NCI-H446 treated with DMSO at 0.1 percent for 48 hours (cell line): ENCODE data around the gene MED10.

Experiments
- DNase-seq: peaks from one replicate; lab custom pipeline; 2025; lab: John Stamatoyannopoulos, UW

MED10 gene

DNA sequence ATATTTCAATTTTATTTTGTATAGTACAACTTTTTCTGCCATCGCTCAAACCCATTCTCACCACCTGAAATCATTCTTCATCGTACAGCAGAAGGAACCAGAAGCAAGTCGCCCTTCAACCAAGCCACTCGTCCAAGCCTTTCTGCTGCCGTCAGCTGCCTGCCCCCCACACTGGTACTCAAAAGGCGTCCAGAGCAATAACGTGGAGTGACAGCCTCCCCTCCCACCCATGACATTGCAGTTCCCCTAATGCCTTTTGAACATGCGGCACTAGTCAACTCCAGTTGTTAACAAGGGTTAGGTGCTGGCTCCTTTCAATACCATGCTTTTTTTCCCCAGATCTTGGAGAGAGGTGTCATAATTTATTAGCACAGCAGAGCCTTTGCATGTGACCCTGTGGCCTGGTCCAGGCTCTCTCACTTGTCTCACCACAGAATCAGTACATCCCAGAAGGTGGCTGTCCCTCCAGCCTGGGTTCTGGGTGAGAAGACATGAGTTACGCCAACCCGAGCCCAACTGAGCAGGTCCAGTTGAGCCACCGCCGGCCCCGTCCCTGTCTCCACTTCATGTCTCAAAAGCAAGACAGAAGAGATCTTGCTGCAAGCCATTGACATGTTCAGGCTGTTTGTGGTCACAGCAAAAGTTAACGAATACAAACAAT lies 20.4 kb upstream of the MED10 start:
- DNase-seq, result no peak

DNA sequence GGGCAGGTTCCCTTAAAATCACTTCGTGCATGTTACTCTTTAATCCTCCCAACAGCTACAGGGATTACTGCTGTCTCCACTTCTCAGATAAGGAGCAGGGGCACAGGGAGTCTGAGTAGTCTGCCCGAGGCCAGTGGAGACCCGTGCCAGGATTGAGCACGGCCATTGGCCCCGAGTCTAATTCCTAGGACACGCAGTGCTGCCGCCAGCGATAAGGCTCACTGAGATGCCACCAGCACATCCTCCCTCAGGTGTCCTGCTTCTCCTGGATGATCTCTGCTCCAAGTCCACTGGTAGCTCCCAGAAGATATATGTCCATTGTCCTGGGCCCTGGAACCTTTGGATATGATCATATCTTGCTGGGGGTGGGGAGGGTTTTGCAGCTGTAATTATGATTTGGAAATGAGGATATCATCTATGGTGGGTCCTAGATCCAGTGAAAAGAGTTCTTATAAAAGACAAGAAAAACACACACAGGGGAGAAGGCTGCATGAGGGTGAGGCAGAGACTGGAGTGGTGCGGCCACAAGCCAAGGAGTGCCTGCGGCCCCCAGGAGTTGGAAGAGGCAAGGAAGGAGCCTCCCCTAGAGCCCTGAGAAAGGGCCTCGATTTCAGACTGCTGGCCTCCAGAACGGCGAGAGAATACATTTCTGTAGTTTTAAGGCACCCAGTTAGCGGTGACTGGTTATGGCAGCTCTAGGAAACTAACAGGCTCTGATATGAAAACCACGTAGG lies 19.4 kb upstream of the MED10 start:
- no peak for DNase-seq

- no peak for DNase-seq
Observed at GRCh38 chr5:6396836-6397535, 18.6 kb upstream of the MED10 start.

DNA sequence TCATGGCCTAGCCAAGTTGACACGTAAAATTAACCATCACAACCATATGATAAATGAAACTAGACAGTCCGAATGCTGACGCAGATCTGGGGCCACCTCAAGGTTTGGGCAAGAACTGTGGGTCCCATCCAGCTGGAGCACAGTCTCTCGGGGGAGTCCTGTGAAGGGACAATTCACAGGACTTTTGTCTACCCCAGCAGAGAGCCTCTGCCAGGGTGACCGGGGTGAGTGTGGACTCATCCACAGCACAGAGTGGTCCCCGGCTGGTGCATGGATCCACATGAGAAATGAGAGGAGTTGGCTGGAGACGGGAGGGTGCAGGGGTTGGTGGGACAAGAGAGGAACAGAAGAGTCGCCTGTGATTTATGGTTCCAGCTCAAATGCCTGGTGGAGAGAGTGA lies 17.7 kb upstream of the MED10 start:
- DNase-seq, result no peak

- no peak for DNase-seq
Observed at GRCh38 chr5:6395621-6396020, 17.3 kb upstream of the MED10 start.

DNA sequence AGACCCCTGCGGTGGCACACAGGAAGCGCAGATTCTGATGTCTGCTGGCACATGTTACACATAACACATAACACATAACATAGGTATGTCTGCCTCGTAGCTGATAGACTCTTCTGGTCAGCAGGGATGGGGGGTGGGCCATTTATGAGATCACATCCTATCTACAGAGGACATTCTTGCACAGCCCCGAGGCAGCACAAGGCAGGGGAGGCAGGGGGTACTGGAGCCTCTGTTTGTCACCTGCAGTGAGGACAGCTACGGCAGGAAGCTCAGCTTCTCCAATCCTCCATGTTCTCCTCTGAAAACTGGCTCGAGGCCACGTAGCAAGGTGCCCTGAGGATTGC lies 16.7 kb upstream of the MED10 start:
- DNase-seq, result no peak

- DNase-seq, result no peak
Observed at GRCh38 chr5:6394429-6395101, 16.2 kb upstream of the MED10 start.

DNA sequence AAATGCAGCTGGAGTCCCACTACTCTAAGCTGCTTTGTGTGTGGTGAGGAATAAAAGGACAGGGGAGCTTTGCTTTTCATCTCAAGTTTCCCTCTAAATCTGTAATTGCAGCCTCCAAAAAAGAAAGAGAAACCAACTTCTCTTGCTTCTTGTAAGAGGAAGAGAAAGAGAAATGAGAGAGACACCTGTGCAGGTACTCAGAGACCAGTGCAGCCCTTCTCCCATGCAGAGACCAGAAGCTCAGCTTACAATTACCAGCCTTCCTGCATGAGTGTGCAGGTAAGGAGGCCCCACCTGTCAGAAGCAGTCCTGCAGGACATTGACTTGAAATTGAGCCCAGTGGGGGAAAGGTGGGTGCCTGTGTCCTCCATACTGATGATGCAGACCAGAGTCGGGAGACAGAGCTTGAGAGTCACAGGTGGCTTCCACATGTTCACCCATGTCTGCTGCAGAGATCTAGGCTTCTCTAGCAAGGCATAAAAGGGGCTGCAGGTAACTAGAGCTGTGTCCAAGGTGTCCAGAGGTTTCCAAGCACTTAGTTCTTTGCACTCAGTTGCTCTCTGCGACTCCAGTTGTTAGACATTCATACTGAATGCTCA lies 15.3 kb upstream of the MED10 start:
- no peak for DNase-seq

DNA sequence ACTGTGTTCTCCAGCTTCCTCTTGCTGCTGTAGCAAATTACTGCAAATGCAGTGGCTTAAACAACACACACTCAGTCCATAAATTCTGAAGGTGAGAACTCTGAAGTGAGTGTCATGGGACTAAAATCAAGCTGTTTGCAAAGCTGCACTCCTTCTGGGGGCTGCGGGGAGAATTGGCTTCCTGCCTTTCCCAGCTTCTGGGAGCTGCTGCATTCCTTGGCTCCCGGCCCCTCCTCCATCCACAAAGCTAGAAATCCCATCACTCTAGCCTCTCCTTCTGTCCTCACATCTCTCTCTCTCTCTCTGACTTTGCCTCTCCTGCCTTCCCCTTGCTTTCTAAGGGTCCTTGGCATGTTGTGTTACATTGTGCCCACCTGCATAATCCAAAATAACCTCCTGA lies 14.2 kb upstream of the MED10 start:
- DNase-seq, result no peak

DNA sequence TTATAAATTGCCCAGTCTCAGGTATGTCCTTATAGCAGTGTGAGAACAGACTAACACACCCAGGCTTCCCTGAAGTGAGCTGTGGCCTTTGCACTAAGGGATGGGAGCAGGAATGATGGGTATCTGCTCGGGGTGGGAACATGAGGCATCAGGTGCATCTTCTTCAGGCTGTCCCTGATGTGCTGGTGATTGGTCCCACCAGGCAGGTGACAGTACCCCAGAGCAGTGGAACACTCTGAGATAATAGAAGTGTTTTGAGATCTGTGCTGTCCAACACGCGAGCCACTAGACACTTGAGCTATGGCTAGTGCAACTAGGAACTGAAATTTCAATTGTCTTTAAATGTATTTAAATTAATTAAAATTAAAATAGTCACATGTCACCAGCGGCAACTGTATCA lies 12.8 kb upstream of the MED10 start:
- no peak for DNase-seq

DNA sequence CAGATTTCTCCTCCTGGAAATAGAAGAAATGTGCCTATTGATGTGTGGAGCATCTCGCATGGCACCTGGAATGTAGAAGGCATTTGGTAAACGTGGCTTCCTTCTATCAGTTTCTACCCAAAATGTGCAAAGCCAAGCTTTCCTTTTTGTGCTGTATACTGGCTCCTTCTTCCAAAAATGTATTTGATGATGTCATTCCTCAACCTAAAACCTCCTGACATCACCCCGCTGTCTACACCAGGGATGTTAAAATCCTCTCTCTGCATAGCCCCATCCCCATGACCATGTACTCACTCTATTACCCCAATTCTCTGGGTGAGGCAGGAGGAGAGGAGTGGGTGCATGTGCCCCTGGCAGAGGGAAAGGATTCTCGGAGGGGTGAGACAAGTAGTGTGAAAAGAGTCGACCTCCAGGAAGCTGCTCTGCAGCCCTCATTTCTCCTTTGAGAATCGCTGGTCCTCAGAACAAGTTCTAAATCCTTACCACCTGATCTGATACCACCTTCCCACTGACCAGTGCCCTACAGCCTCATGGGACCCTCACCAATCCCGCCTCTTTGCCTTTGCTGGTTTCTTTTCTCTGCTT lies 11.7 kb upstream of the MED10 start:
- no peak for DNase-seq

DNA sequence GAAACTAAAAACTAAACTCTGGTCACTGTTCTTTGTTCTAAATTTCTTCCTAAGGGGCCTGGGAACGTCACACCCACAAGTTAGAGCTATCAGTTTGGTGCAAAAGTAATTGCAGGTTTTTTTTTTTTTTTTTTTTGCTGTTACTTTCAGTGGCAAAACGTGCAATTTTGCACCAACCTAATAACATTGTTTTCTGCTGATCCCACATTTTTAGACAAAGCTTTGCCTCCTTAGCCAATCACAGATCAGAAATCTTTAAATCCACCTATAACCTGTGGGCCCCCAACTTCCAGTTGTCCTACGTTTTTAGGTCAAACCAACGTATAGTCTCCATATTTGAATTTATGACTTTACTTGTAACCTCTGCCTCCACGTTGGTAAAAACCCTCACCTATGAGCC lies 11.1 kb upstream of the MED10 start:
- no peak for DNase-seq

DNA sequence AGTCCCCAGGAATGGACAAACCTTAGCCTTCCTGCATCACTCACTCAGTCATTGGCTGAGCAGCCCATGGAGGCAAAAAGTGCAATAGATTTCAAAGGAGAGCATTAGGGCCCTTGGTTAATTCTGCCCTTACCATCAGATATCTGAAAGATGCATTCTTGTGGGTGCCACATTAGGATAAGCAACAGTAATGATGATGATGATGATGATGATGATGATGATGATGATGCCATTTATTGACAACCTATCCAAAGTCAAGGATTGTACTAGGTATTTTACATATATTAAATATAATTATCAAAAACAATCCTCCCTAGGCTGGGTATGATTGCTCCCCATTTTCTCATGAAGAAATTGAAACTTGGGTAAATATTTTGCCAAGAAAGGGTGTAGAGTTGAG lies 9.6 kb upstream of the MED10 start:
- DNase-seq, result no peak

DNA sequence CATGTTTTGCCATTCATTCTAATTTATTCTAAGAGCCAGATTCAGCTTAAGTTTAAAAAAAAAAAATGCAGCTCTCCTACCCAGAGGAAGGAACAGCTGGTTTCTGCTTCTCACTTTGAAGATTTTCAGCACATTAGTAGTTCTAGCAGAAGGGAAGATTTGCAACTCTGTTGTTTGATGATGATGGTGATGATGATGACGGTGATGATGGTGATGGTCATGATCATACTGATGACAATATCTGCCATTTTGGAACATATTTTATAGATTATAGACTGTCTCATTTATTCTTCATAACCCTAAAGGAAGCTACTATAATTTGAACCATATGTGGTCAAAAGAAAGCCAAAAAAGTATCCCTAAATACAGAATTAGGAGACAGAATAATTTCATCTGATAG lies 7.9 kb upstream of the MED10 start:
- DNase-seq, result no peak

- no peak for DNase-seq
Observed at GRCh38 chr5:6384856-6385255, 6.5 kb upstream of the MED10 start.

- DNase-seq, result no peak
Observed at GRCh38 chr5:6383376-6383775, 5.0 kb upstream of the MED10 start.

- DNase-seq, result no peak
Observed at GRCh38 chr5:6379246-6379645, 899 bp upstream of the MED10 start.

DNA sequence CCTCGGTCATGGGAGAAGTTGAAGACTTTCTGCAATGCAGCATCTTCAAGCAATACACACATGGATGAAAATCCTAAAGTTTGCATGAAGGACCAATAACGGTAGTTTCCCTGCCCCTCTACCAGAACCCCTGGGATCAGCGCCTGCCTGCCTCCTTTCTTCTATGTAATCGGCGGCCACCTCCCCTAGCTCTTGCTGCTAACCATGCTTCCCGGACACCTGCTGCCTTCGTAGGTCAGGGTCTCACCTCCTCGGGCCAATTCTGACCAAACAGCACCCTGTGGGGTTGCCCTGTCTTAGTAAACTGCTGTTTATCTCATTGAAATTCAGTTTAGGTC lies 388 bp upstream of the MED10 start:
- DNase-seq, result no peak

DNA sequence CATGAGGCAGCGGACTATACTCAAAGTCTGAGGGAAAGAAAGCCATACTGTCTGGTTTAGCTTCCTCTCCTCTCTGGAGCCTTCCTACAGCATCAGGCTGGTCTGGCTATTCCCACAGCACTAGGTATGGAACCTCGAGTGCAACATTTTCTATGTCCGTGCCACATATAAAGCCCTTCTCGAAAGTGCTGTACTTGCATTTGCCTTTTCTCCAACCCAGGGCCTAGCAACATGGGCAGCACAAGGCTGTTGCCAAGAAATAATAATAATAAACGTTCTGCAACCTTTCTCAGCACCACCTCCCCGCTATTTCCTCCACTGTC lies 804 bp downstream of the MED10 start:
- DNase-seq, result no peak

GRCh38 chr5:6376974-6377520 lies 1.3 kb downstream of the MED10 start:
- DNase-seq, result no peak

DNA sequence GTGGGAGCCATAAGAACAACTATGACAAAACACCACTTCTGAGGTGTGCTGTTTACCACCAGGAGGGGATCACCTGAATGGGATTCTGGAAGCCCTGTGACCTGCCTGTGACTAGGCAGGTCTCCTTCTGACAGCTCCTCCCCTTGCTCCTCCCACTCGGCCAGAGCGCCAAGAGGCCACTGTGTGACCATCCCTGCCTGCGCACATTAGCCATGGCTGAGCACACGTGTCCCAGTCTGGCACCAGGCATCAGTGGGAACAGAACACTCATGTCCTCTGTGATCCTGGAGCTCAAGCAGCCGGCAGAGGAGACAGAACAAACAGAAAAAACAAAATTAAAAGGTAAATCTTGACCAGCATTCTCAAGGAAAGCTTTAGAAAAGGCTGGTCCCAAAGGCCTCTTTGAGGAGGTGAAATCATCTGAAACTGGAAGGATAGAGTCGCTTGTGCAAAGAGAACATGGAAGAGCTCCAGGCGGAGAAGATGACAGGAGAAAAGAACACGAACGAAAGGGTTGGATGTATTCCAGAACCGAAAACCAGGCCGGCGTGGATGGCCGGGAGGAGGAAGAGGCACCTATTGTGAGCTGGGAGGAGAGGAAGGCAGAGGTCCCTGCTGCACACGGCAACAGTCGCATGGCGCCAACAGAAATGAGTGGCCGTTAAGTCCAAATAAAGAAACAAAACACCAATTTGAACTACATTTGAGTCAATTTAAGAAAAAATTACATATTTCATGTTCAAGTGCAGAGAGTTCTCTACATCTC lies 5.1 kb downstream of the MED10 start:
- no peak for DNase-seq
